Activated T-cell treated with anti-CD3 and anti-CD28 coated beads for 48 hours (primary cell): ENCODE measurements around the gene CFAP61.
"Not testable (repeated sequence)": the region's sequence is repeated elsewhere in the genome, so short reads cannot be mapped to it uniquely, and the experiment has no call there.

Experiments used
- DNase-seq: peaks from one replicate; pipeline ENCODE4 v3.0.0-alpha.2; 2020; ENCODE audit warnings: low read depth

CFAP61 gene

DNA sequence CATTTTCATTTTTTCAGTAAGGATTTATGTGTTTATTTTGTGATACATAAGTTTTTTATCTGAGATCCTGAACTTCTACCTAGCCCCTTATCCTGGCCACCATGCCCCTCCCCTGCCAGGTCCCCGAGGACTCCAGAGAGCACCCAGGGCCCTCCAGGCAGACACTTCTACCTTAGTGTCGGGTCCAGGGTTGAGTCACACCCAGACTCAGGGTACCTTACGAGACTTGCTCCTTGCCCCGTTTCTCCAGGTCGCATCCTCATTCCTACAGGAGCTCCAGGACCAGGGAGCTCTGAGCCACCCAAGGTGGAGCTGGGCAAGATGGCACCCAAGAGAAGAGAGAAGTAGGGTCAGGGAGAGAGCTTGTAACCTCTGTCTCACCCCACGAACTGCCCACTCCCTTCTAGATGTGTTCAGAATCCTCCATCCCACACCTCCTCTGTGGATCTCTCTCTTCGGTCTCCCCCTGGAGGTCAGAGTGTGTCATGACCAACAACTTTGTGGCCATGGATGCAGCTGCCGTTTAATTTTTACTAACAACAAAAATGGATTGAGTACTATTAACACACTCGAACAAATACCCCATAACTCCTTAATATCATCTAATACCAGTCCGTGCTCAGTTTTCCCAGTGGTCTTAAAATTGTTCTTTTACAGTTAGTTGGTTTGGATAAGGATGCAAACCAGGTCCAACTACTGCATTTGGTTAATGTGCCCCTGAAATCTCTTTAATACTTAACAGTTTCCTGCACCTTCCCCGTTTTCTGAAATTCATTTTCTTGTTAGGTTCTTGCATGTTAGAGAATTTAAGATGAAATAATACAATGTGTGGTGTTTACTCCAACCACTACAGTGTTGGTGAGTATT lies 185.0 kb downstream of the CFAP61 start:
- DNase-seq: peak; percentile 11

GRCh38 chr20:20241976-20242375 lies 189.6 kb downstream of the CFAP61 start:
- no peak for DNase-seq

DNA sequence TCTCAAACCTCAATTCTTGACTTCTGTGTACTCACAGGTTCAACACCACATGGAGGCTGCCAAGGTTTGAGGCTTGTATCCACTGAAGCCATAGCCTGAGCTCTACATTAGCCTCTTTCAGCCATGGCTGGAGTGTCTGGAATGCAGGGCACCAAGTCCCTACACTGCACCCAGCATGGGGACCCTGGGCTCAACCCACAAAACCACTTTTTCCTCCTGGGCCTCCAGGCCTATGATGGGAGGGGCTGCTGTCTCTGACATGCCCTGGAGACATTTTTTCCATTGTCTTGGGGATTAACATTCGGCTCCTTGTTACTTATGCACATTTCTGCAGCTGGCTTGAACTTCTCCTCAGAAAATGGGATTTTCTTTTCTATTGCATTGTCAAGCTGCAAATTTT lies 192.1 kb downstream of the CFAP61 start:
- not testable (repeated sequence) for DNase-seq

DNA sequence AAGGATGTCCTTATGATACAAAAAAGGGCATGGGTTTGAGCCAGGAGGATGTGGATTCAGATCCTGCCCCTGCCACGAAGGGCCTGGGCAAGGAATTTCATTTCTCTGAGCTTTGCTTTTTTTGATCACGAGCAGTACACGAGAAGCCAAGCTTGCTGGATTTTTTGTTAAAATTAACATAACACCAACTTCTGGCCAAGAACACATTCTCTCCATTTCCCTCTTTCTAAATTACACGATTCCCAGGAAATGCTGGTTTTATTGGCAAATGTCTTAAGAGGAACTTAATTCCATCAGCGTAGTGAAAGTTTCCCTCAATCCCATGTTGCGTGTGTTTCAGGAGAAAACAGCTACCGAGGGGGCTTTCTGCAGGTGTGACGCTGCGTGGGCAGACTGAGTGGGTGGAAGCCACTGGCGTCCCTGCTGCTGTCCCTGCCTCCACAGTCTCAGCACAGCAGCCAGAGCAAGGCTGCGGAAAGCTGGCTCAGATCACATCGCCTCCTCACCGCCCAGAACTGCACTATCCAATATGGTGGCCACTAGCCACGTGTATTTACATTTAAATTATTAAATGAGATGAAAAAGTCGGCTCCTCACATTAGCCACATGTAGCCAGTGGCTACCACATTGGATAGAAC lies 194.8 kb downstream of the CFAP61 start:
- no peak for DNase-seq

DNA sequence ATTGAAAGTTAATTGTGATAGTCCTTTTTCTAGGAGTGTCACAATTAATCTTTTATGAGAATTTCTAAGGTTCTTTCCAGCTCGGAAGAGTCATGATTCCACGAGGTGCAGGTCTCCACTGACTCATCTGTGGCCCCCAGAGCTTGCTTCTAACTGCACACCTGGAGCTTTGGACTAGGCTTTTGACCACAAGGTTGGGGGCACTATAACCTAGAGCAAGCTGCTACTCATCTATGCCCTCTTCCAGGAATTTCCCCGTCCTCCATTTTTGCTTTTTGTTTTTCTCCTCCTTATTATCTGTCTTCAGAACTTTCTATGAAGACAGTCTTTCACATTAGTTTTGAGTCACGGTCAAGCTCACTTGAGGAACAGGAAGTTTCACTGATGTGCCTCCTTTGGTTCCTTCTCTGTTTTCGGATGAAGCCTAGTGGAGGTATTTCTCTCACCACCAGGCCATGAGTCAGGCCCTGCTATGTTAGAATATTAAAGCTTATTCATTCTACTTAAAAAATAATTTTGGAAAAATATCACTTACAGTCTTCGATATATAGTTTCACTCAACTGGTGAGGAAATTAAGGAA lies 196.4 kb downstream of the CFAP61 start:
- no peak for DNase-seq

DNA sequence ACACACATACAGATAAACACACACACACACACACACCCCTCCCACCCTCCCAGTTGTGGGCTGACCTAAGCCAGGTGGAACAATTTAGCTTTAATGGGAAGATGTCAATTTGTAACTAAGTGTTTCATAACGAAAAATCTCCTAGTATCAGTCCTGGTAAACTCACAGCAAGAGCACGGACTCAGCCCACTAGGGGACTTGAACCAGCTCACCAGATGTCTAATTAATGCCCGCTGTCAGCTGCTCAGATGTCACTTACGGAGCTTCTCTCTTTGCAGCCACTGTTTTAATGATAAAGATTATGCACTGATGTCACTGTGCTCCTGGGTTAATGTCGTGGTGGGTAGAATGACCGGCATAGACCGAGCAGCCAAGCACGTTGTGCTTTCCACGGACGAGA lies 199.0 kb downstream of the CFAP61 start:
- no peak for DNase-seq

DNA sequence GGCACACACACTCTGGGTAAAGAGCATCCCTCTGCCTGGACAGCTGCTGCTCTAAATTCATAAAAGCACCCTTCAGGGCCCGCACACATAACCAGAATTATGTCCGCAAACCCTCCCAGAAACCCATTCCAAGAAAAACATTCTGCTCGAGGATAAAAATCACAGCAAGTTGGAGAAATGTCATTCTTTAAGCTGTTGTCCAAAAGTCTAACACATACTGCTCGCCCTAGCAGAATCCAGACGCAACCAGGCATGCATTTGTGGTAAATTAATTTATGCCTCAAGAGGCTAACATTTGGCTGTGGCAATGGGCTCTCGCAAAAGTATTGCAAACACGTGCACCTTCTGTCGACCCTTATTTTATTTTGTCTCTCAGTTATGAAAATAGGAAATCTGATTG lies 199.5 kb downstream of the CFAP61 start:
- no peak for DNase-seq

DNA sequence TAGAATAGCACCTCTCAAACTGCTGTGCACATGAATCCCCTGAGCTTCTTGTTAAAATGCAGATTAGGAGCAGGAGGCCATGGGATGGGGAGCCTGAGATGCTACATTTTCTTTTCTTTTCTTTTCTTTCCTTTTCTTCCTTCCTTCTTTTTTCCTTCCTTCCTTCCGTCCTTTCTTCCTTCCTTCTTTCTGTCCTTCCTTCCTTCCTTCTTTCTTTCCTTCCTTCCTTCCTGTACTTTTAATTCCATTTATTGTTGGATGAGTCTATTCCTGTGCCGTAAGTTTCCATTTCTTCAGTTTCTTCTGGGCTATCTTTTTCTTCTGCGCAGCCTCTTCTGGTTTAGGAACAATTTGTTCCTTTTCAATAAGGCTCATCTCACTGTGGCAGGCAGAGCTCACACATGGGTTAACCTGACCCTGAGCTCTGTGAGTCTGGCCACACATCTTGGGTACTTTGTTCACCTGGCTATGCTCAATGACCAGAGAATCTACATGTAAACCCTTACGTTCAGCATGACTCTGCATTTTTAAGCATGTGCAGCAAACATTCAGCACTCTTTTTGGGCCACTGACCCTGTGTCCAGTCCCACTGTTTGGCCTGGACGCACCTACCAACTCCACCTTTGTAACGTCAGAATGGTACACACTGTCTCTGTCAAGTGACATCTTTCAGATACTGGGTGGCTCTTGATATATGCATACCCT lies 200.9 kb downstream of the CFAP61 start:
- no peak for DNase-seq

GRCh38 chr20:20253744-20254330 lies 201.5 kb downstream of the CFAP61 start:
- DNase-seq: no peak

DNA sequence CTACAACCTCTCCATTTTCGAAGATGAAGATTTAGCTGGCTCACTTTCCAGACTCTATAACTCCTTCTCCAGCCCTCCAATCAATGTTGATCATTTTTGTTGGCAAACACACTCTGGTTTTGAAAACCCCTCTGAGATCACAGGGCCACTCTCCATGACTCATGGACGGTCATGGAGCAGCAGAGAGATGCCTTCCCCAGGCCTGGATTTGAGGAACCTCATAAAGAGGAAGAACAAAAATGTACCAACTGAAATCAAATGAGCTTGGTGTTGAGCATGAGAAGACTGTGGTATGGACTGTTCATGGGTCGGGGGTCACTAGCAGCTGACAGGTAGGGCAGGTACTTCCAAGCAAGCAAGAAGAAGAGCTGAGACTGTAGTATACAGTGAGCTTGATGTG lies 202.8 kb downstream of the CFAP61 start:
- DNase-seq: no peak

DNA sequence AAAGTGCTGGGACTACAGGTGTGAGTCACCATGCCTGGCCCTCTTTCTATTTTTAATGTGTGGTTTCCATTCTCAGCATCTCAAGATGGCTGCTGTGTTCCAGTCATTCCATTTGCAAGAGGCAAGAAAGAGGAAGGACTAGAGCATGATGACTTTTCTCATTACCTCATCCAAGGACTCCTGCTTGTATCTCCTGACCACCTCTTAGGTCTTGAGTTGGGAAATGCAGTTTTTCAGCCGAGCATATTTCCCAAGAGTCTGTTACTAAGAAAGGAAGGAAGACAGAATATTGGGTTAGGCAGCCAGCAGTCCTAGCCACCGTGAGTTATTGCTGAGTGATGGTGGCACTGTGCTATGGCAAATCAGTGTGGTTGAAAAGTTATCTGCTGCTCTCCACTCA lies 207.2 kb downstream of the CFAP61 start:
- no peak for DNase-seq

- DNase-seq: no peak
These were observed 208.8 kb downstream of the CFAP61 start for GRCh38 chr20:20261159-20261558.

GRCh38 chr20:20265210-20265609 lies 212.9 kb downstream of the CFAP61 start:
- no peak for DNase-seq

DNA sequence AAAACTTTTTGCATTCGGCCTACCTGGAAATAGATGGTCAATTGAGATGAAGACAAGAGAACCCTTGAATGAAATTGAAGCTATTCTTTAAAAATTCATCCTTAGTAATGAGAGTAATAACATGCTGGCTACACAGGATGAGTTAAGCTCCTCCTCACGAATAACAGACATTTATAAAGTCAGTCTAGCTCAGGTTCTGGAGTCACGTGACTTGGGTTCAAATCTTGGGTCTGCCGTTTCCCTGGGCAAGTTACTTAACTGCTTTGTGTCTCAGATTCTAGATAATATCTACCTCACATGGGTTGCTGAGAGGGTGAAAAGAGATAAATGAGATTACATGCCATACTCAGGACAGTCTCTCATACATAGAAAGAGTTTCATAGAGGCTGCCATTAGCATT lies 214.2 kb downstream of the CFAP61 start:
- no peak for DNase-seq

DNA sequence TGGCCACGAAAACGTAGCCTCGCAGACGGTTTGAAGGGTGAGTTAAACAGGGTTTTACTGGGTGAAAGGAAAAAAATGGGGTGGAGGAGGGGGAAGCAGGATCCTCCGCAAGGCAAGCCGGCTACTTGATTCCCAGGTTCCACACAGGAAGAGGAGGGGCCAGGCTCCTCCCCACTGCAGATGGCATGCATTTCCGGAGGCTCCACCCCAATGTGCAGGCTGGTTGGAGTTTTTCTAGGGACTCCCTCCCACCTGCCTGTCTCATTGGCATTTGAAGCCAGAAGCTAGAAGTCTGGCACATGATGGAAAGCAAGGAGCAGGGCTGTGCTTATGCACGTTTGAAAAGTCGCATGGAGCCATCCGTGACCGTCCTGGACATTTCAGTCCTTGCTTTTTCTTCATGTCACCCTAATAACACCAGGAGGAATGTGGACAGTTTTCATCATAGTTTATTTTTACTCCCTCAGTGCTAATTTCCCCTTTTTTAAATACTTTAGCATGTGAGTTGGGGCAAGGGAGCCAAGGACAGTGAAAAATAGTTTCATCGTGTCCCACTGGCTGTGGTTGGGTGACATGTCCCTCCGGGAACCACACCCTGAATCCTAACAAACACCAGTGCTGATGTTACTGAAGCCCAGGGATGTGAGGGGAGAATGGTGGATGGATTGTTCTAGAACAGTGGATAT lies 215.5 kb downstream of the CFAP61 start:
- no peak for DNase-seq

GRCh38 chr20:20271271-20271670 lies 218.9 kb downstream of the CFAP61 start:
- no peak for DNase-seq

DNA sequence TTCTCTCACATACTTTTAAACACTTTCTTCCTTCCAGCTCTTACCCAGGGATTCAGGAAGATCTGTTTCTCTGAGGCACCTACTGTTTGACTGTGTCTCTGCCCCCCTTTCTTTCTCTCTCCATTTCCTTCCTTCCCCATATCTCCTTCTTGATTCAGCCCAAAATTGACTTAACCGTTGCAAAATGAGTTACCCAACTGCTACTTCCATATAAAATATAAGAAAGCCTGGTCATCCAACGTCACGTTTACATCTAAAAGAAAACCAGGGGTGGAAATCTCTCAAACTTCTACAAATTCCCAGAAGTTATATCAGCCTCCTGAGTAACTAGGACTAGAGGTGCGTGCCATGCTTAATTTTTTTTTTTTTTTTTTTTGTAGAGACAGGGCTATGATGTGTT lies 220.4 kb downstream of the CFAP61 start:
- no peak for DNase-seq

DNA sequence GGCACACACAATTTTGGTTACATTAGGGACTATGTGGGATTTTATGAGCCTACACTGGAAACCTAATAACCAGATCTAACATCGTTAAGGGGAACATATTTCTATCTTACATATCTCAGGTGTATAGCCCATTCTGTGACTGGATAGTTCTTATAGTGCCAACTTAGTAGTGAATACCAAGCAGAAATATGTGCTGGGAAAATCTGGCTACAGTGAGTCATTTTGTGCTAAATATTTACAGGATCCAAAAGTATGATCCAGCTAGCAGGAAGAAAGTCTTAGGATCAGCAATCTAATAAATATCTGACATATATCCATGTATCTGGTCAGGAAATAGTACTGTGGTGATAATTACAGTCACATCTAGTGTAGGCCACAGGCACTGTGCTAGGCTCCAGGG lies 221.0 kb downstream of the CFAP61 start:
- no peak for DNase-seq

GRCh38 chr20:20274821-20275220 lies 222.5 kb downstream of the CFAP61 start:
- DNase-seq: no peak

DNA sequence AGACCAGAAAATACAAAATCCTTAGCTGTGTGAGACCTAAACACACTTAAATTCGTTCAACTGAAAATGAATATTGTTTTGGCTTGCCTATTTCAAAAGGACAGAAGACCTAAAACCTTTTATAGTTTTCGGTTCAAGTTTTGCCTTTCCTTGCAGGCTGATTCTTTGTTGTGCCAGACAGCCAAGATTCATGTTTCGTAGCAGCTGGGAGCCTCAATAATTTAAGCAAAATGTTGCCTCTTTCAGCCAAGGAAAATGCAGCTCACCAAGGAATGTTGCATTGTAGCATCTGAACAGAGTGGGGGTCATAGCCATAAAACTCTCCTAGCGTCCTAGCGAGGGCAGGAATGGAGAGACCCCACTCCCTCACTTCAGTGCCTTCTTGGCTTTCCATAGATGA lies 223.3 kb downstream of the CFAP61 start:
- no peak for DNase-seq

GRCh38 chr20:20276811-20277530 lies 224.6 kb downstream of the CFAP61 start:
- no peak for DNase-seq
